ENCODE measurements around the gene MOB3B. TPM values are rescaled to one million over a fixed set of nuclear protein-coding genes. Genes with fewer than 3 reads are reported as not detected.

The MOB3B gene
- 0.68 and 4.1 TPM in 2 replicates for total RNA-seq

GRCh38 chr9:27529316-27530278 is at the start of gene MOB3B:
Gene MOB3B, minus strand, starts transcription at chr9:27529814. Its CDS starts 74,264 bp downstream, at chr9:27455550.

GRCh38 chr9:27572918-27573633 is 43.5 kb upstream of the MOB3B start, which contains the start of gene C9orf72:
Gene C9orf72, minus strand, starts transcription at chr9:27573481. Its CDS starts 6,361 bp downstream, at chr9:27567120.

GRCh38 chr9:27524236-27524635 is 5.4 kb downstream of the MOB3B start, which contains the start of gene IFNK:
Gene IFNK, plus strand, starts transcription at chr9:27524290. Its CDS starts 47 bp downstream, at chr9:27524337.

GRCh38 chr9:27297050-27297449 is 232.6 kb downstream of the MOB3B start, which contains the start of gene EQTN:
Gene EQTN, minus strand, starts transcription at chr9:27297150. Its CDS starts 95 bp downstream, at chr9:27297055.

Other genes starting within 250 kb of the MOB3B start
- gene EQTN, start 232.7 kb downstream of the MOB3B start, total RNA-seq, result 0.14 TPM in 1 of 2 replicates, not detected in the other
- gene IFNK, start 5.5 kb downstream of the MOB3B start, total RNA-seq, result not detected in 2 replicates
- 21.4 and 26.3 TPM in 2 replicates for gene C9orf72, start 43.7 kb upstream of the MOB3B start, total RNA-seq